A549 (cell line): ENCODE results near the gene CRIP3. TPM values are rescaled to one million over a fixed set of nuclear protein-coding genes. Genes with fewer than 3 reads are reported as not detected.
A peak's percentile ranks its signal among the peaks of the same experiment; 100 is the strongest.

Experiments
- ATAC-seq, 2 experiments: fragments of 200-7000 bp in 1 of 2; fragments of >200 bp in 1 of 2; cut with Nextera tagmentation in 1 of 2; cut with Tn5 transposase in 1 of 2; 3 replicates each; pipeline versions ENCODE4 v1.8.0 to v1.9.1; 2018 to 2020; ENCODE audit warnings: mild to moderate bottlenecking in 1 of 2, moderate library complexity in 1 of 2
- CTCF ChIA-PET: fragments of 300-600 bp; sonication (Branson Sonifier 250); formaldehyde crosslinking; extraction: SDS; loops from one replicate; lab custom pipeline; 2021; ENCODE audit warnings: antibody characterized with exemption, inconsistent platforms; lab: Yijun Ruan, JAX
- POLR2A ChIA-PET: fragments of 350-600 bp; formaldehyde crosslinking; extraction: SDS; loops from one replicate; lab custom pipeline; 2021; ENCODE audit warnings: antibody characterized with exemption, inconsistent platforms; lab: Yijun Ruan, JAX
- DNase-seq, 2 experiments: peaks; one replicate each; pipeline versions ENCODE4 v3.0.0 to v3.0.0-alpha.2; 2011 to 2016; ENCODE audit warnings: low read depth in 1 of 2, low spot score in 1 of 2
- FAIRE-seq: peaks from 2 replicates; lab custom pipeline; 2011; peaks lifted over from hg19 to GRCh38; lab: Jason Lieb, UNC
- H3K27ac ChIP-seq, 2 experiments: fragments of >200 bp; sonication (Bioruptor Twin); formaldehyde crosslinking; 3 replicates each; pipeline ENCODE4 v1.5.1; 2016 to 2017
- H3K4me1 ChIP-seq: fragments of >200 bp; sonication (Bioruptor Twin); formaldehyde crosslinking; 3 replicates; pipeline ENCODE4 v1.6.1; 2016
- H3K4me2 ChIP-seq: fragments of >200 bp; sonication (Bioruptor Twin); formaldehyde crosslinking; 3 replicates; pipeline ENCODE4 v1.6.1; 2016
- H3K4me3 ChIP-seq: fragments of >200 bp; sonication (Bioruptor Twin); formaldehyde crosslinking; 3 replicates; pipeline ENCODE4 v1.5.1; 2016
- H3K9me3 ChIP-seq: fragments of >200 bp; sonication (Bioruptor Twin); formaldehyde crosslinking; 3 replicates; pipeline ENCODE4 v1.6.1; 2016
- FOXS1 ChIP-seq: fragments of 250-450 bp; sonication (Bioruptor Pico); IDR thresholded peaks from 2 replicates; pipeline ENCODE4 v1.5.0; 2020; ENCODE audit warnings: mild to moderate bottlenecking, moderate library complexity
- HDAC2 ChIP-seq: fragments of 200-600 bp; sonication (generic); IDR thresholded peaks from 2 replicates; pipeline ENCODE4 v1.6.1; 2016
- HOXB5 ChIP-seq: fragments of 250-450 bp; sonication (Bioruptor Pico); IDR thresholded peaks from 2 replicates; pipeline ENCODE4 v1.5.0; 2020; ENCODE audit warnings: mild to moderate bottlenecking, moderate library complexity
- JUNB ChIP-seq: fragments of >200 bp; sonication (Bioruptor Twin); formaldehyde crosslinking; IDR thresholded peaks from 2 replicates; pipeline ENCODE4 v1.6.1; 2016
- MAFK ChIP-seq: fragments of 450-650 bp; IDR thresholded peaks from 2 replicates; pipeline ENCODE4 v1.6.1; 2014; ENCODE audit not compliant: partially characterized antibody
- PHF8 ChIP-seq: fragments of 200-600 bp; sonication (generic); IDR thresholded peaks from 2 replicates; pipeline ENCODE4 v1.6.1; 2016; ENCODE audit warnings: low read depth, mild to moderate bottlenecking, antibody characterized with exemption, moderate library complexity, borderline replicate concordance
- RAD21 ChIP-seq, 2 experiments: fragments of >200 bp in 1 of 2; sonication (Bioruptor Twin) in 1 of 2; formaldehyde crosslinking in 1 of 2; IDR thresholded peaks in 1 of 2; conservative IDR thresholded peaks in 1 of 2; 2 replicates in 1 of 2; 3 replicates in 1 of 2; pipeline ENCODE4 v1.6.1; 2012 to 2018; ENCODE audit warnings: inconsistent platforms in 1 of 2
- RCOR1 ChIP-seq: fragments of 150-350 bp; IDR thresholded peaks from 2 replicates; pipeline ENCODE4 v1.6.1; 2014; ENCODE audit warnings: antibody characterized with exemption, low read length, low read depth
- SREBF2 ChIP-seq: fragments of 450-650 bp; IDR thresholded peaks from 2 replicates; pipeline ENCODE4 v1.6.1; 2014; ENCODE audit warnings: mild to moderate bottlenecking, moderate library complexity
- TP53 ChIP-seq: fragments of 250-450 bp; sonication (Bioruptor Pico); IDR thresholded peaks from 2 replicates; pipeline ENCODE4 v1.5.0; 2021; ENCODE audit warnings: mild to moderate bottlenecking, moderate library complexity
- WGBS: methylation state at CpG from one replicate; pipeline ENCODE4 v1.1.6; 2017; ENCODE audit errors: missing lambda C conversion rate; 5-methylcytosine and 5-hydroxymethylcytosine counted together
- polyA plus RNA-seq, 4 experiments: library from polyadenylated mRNA; depleted of rRNA in 3 of 4; stranded (reverse); fragments of >200 nt; fragmentation: RNase III in 1 of 4; extraction: RNeasy Plus Mini Kit Qiagen cat#74134 plus additional on column Dnase treatment in 1 of 4; gene quantifications; 2 replicates in 3 of 4; 3 replicates in 1 of 4; pipeline ENCODE4 v1.2.3, GENCODE V29; 2011 to 2017
- small RNA-seq, 6 experiments: library from RNA; depleted of rRNA; stranded (forward); fragments of <200 nt; gene quantifications; one replicate each; pipeline ENCODE3, GENCODE V24; 2012
- TF ChIP-seq, protein P1 (sequence below): fragments of 250-450 bp; sonication (Bioruptor Pico); IDR thresholded peaks from 2 replicates; pipeline ENCODE4 v1.5.0; 2021; ENCODE audit warnings: mild to moderate bottlenecking, moderate library complexity, borderline replicate concordance

The CRIP3 gene
- polyA plus RNA-seq, 2 of the 4 experiments (the other 2 are of a cell fraction) = 1.3 to 2.8 TPM

GRCh38 chr6:43258180-43258579 is 50.4 kb downstream of the CRIP3 start:
- H3K9me3 ChIP-seq = no peaks in the 10 kb centered on the region
- no peak for DNase-seq
- no peak for ATAC-seq
- ChIA-PET POLR2A (no interaction called here), CTCF (interaction anchor here (0.7 to 1.4 kb wide), 2 partner anchors 25 to 29 kb away, joined by 3 read pairs; partner anchors contain the start of gene DNPH1)
- H3K27ac ChIP-seq = no peak overlapping the region
- H3K4me3 ChIP-seq = no peak overlapping the region
- no peak for FAIRE-seq
- no peaks in the 10 kb centered on the region for H3K4me1 ChIP-seq
- TF ChIP-seq MAFK = peak; percentile 86
- no peak for TF ChIP-seq HDAC2
- no peak overlapping the region for H3K4me2 ChIP-seq
- WGBS = 23% methylated on average over 4 of the region's 4 CpGs

GRCh38 chr6:43257367-43258145 is 51.1 kb downstream of the CRIP3 start:
- H3K27ac ChIP-seq = no peak overlapping the region
- no peak for ATAC-seq
- no peak for FAIRE-seq
- H3K4me3 ChIP-seq = no peak overlapping the region
- whole genome bisulfite sequencing = 73% methylated on average over 11 of the region's 12 CpGs
- ChIA-PET CTCF (interaction anchor here (0.7 to 1.4 kb wide), 2 partner anchors 25 to 29 kb away, joined by 3 read pairs; partner anchors contain the start of gene DNPH1), POLR2A (no interaction called here)
- H3K9me3 ChIP-seq = no peaks in the 10 kb centered on the region
- no peak for TF ChIP-seq RCOR1
- no peak for TF ChIP-seq PHF8
- no peak for TF ChIP-seq TP53
- TF ChIP-seq RAD21 (conservative IDR thresholded peaks at IDR 0.05 in 1 of 2, IDR thresholded peaks at IDR 0.05 in 1 of 2) = no peak
- TF ChIP-seq FOXS1 (CRISPR knock-in tag) = no peak
- TF ChIP-seq JUNB = no peak
- TF ChIP-seq, protein P1, sequence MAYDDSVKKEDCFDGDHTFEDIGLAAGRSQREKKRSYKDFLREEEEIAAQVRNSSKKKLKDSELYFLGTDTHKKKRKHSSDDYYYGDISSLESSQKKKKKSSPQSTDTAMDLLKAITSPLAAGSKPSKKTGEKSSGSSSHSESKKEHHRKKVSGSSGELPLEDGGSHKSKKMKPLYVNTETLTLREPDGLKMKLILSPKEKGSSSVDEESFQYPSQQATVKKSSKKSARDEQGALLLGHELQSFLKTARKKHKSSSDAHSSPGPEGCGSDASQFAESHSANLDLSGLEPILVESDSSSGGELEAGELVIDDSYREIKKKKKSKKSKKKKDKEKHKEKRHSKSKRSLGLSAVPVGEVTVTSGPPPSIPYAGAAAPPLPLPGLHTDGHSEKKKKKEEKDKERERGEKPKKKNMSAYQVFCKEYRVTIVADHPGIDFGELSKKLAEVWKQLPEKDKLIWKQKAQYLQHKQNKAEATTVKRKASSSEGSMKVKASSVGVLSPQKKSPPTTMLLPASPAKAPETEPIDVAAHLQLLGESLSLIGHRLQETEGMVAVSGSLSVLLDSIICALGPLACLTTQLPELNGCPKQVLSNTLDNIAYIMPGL (CRISPR knock-in tag) = no peak
- DNase-seq = no peak
- no peak overlapping the region for H3K4me2 ChIP-seq
- H3K4me1 ChIP-seq = no peaks in the 10 kb centered on the region

GRCh38 chr6:43256670-43257366 is 51.8 kb downstream of the CRIP3 start:
- Histone ChIP-seq H3K9me3 (no peaks in the 10 kb centered on the region), H3K4me3 (no peak overlapping the region), H3K4me2 (no peak overlapping the region), H3K27ac (no peak overlapping the region), H3K4me1 (no peaks in the 10 kb centered on the region)
- no peak for FAIRE-seq
- ATAC-seq = no peak
- ChIA-PET CTCF (interaction anchor here (0.6 to 1.6 kb wide), 3 partner anchors 8 to 503 kb away, joined by 3 to 6 read pairs (median 4); no protein-coding TSS in a partner anchor), POLR2A (no interaction called here)
- 74% methylated on average over 6 of the region's 9 CpGs for WGBS
- no peak for DNase-seq
- TF ChIP-seq HOXB5 (CRISPR knock-in tag) = no peak
- no peak for TF ChIP-seq SREBF2

Small RNA genes within 50 kb of the gene (small RNA-seq; reads per million reads assigned to genes)
- 0 reads per million in 6 experiments for gene RPL12P47

Other genes starting within 250 kb of the CRIP3 start
- 20.9 and 33.7 TPM in 2 replicates for gene MRPL2, start 249.4 kb downstream of the CRIP3 start, polyA plus RNA-seq (2011; rRNA removed)
- gene MRPL2, start 249.4 kb downstream of the CRIP3 start, polyA plus RNA-seq (2017; fragmentation: RNase III; extraction: RNeasy Plus Mini Kit Qiagen cat#74134 plus additional on column Dnase treatment) = 50.9 to 55.6 TPM (median 51.9 TPM) in 3 replicates
- gene KLC4, start 249.2 kb downstream of the CRIP3 start, polyA plus RNA-seq (2011; rRNA removed) = 8.4 and 10.0 TPM in 2 replicates
- gene KLC4, start 249.2 kb downstream of the CRIP3 start, polyA plus RNA-seq (2017; fragmentation: RNase III; extraction: RNeasy Plus Mini Kit Qiagen cat#74134 plus additional on column Dnase treatment) = 7.7 to 11.8 TPM (median 9.9 TPM) in 3 replicates
- 2.8 and 3.4 TPM in 2 replicates for gene PTK7, start 232.5 kb downstream of the CRIP3 start, polyA plus RNA-seq (2011; rRNA removed)
- gene PTK7, start 232.5 kb downstream of the CRIP3 start, polyA plus RNA-seq (2017; fragmentation: RNase III; extraction: RNeasy Plus Mini Kit Qiagen cat#74134 plus additional on column Dnase treatment) = 4.5 to 5.7 TPM (median 5.6 TPM) in 3 replicates
- gene SRF, start 137.6 kb downstream of the CRIP3 start, polyA plus RNA-seq (2011; rRNA removed) = 16.2 and 16.7 TPM in 2 replicates
- gene SRF, start 137.6 kb downstream of the CRIP3 start, polyA plus RNA-seq (2017; fragmentation: RNase III; extraction: RNeasy Plus Mini Kit Qiagen cat#74134 plus additional on column Dnase treatment) = 14.0 to 15.7 TPM (median 14.2 TPM) in 3 replicates
- 11.0 and 11.3 TPM in 2 replicates for gene CUL9, start 126.6 kb downstream of the CRIP3 start, polyA plus RNA-seq (2011; rRNA removed)
- 10.9 to 12.7 TPM (median 12.5 TPM) in 3 replicates for gene CUL9, start 126.6 kb downstream of the CRIP3 start, polyA plus RNA-seq (2017; fragmentation: RNase III; extraction: RNeasy Plus Mini Kit Qiagen cat#74134 plus additional on column Dnase treatment)
- 51.4 and 63.2 TPM in 2 replicates for gene DNPH1, start 79.3 kb downstream of the CRIP3 start, polyA plus RNA-seq (2011; rRNA removed)
- 77.5 to 82.0 TPM (median 80.2 TPM) in 3 replicates for gene DNPH1, start 79.3 kb downstream of the CRIP3 start, polyA plus RNA-seq (2017; fragmentation: RNase III; extraction: RNeasy Plus Mini Kit Qiagen cat#74134 plus additional on column Dnase treatment)
- 0.03 TPM in 1 of 2 replicates, not detected in the other for gene TTBK1, start 65.3 kb downstream of the CRIP3 start, polyA plus RNA-seq (2011; rRNA removed)
- 0.04 to 0.05 TPM (median 0.04 TPM) in 3 replicates for gene TTBK1, start 65.3 kb downstream of the CRIP3 start, polyA plus RNA-seq (2017; fragmentation: RNase III; extraction: RNeasy Plus Mini Kit Qiagen cat#74134 plus additional on column Dnase treatment)
- not detected in 2 replicates for gene SLC22A7, start 10.6 kb downstream of the CRIP3 start, polyA plus RNA-seq (2011; rRNA removed)
- not detected in 3 replicates for gene SLC22A7, start 10.6 kb downstream of the CRIP3 start, polyA plus RNA-seq (2017; fragmentation: RNase III; extraction: RNeasy Plus Mini Kit Qiagen cat#74134 plus additional on column Dnase treatment)
- 9.2 and 10.3 TPM in 2 replicates for gene ZNF318, start 60.8 kb upstream of the CRIP3 start, polyA plus RNA-seq (2011; rRNA removed)
- gene ZNF318, start 60.8 kb upstream of the CRIP3 start, polyA plus RNA-seq (2017; fragmentation: RNase III; extraction: RNeasy Plus Mini Kit Qiagen cat#74134 plus additional on column Dnase treatment) = 4.3 to 5.0 TPM (median 4.7 TPM) in 3 replicates
- gene ABCC10, start 118.7 kb upstream of the CRIP3 start, polyA plus RNA-seq (2011; rRNA removed) = 6.8 and 8.5 TPM in 2 replicates
- gene ABCC10, start 118.7 kb upstream of the CRIP3 start, polyA plus RNA-seq (2017; fragmentation: RNase III; extraction: RNeasy Plus Mini Kit Qiagen cat#74134 plus additional on column Dnase treatment) = 8.9 to 10.5 TPM (median 9.3 TPM) in 3 replicates
- gene DLK2, start 146.7 kb upstream of the CRIP3 start, polyA plus RNA-seq (2011; rRNA removed) = 2.9 and 3.4 TPM in 2 replicates
- gene DLK2, start 146.7 kb upstream of the CRIP3 start, polyA plus RNA-seq (2017; fragmentation: RNase III; extraction: RNeasy Plus Mini Kit Qiagen cat#74134 plus additional on column Dnase treatment) = 2.2 to 2.6 TPM (median 2.5 TPM) in 3 replicates
- gene TJAP1, start 168.7 kb upstream of the CRIP3 start, polyA plus RNA-seq (2011; rRNA removed) = 12.7 and 15.7 TPM in 2 replicates
- gene TJAP1, start 168.7 kb upstream of the CRIP3 start, polyA plus RNA-seq (2017; fragmentation: RNase III; extraction: RNeasy Plus Mini Kit Qiagen cat#74134 plus additional on column Dnase treatment) = 12.7 to 13.7 TPM (median 13.1 TPM) in 3 replicates
- 0.24 and 0.26 TPM in 2 replicates for gene LRRC73, start 201.5 kb upstream of the CRIP3 start, polyA plus RNA-seq (2011; rRNA removed)
- 0.61 to 0.72 TPM (median 0.71 TPM) in 3 replicates for gene LRRC73, start 201.5 kb upstream of the CRIP3 start, polyA plus RNA-seq (2017; fragmentation: RNase III; extraction: RNeasy Plus Mini Kit Qiagen cat#74134 plus additional on column Dnase treatment)
- gene YIPF3, start 208.1 kb upstream of the CRIP3 start, polyA plus RNA-seq (2011; rRNA removed) = 99.5 and 108 TPM in 2 replicates
- 51.6 to 72.0 TPM (median 63.4 TPM) in 3 replicates for gene YIPF3, start 208.1 kb upstream of the CRIP3 start, polyA plus RNA-seq (2017; fragmentation: RNase III; extraction: RNeasy Plus Mini Kit Qiagen cat#74134 plus additional on column Dnase treatment)
- 63.1 and 85.1 TPM in 2 replicates for gene POLR1C, start 208.3 kb upstream of the CRIP3 start, polyA plus RNA-seq (2011; rRNA removed)
- 46.5 to 50.0 TPM (median 48.5 TPM) in 3 replicates for gene POLR1C, start 208.3 kb upstream of the CRIP3 start, polyA plus RNA-seq (2017; fragmentation: RNase III; extraction: RNeasy Plus Mini Kit Qiagen cat#74134 plus additional on column Dnase treatment)